Tongue (tissue), 2 donors: ENCODE measurements around the gene CD274. TPM values are rescaled to one million over a fixed set of nuclear protein-coding genes. Genes with fewer than 3 reads are reported as not detected.
"Not testable (repeated sequence)": the region's sequence is repeated elsewhere in the genome, so short reads cannot be mapped to it uniquely, and the experiment has no call there.

Experiments
- DNase-seq: peaks from one replicate; pipeline ENCODE4 v3.0.0-alpha.2; 2015
- total RNA-seq: library from RNA; depleted of rRNA; stranded (reverse); fragments of >200 nt; gene quantifications from one replicate; pipeline ENCODE4 v1.2.3, GENCODE V29; 2014

The CD274 gene
- total RNA-seq, 1 donor from 2014 or later: 4.1 TPM

GRCh38 chr9:5468850-5469249 is 18.5 kb downstream of the CD274 start:
- no peak for DNase-seq

GRCh38 chr9:5470122-5470521 is 19.8 kb downstream of the CD274 start:
- DNase-seq: no peak

- no peak for DNase-seq
Measured at GRCh38 chr9:5470816-5471215, 20.5 kb downstream of the CD274 start.

DNA sequence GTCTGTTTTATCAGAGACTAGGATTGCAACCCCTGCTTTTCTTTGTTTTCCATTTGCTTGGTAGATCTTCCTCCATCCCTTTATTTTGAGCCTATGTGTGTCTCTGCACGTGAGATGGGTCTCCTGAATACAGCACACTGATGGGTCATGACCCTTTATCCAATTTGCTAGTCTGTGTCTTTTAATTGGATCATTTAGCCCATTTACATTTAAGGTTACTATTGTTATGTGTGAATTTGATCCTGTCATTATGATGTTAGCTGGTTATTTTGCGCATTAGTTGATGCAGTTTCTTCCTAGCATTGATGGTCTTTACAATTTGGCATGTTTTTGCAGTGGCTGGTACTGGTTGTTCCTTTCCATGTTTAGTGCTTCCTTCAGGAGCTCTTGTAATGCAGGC is 25.3 kb downstream of the CD274 start:
- not testable (repeated sequence) for DNase-seq

DNA sequence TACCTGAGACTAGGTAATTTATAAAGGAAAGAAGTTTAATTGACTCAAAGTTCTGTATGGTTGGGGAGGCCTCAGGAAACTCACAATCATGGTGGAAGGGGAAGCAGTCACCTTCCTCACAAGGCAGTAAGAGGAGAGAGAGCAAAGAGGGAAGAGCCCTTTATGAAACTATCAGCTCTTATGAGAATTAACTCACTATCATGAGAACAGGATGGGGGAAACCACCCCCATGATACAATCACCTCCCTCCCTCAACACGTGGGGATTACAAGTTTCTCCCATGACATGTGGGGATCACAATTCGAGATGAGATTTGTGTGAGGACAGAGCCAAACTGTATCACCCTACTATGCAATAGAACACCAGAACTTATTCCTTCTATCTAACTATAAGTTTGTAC is 27.9 kb downstream of the CD274 start:
- no peak for DNase-seq

DNA sequence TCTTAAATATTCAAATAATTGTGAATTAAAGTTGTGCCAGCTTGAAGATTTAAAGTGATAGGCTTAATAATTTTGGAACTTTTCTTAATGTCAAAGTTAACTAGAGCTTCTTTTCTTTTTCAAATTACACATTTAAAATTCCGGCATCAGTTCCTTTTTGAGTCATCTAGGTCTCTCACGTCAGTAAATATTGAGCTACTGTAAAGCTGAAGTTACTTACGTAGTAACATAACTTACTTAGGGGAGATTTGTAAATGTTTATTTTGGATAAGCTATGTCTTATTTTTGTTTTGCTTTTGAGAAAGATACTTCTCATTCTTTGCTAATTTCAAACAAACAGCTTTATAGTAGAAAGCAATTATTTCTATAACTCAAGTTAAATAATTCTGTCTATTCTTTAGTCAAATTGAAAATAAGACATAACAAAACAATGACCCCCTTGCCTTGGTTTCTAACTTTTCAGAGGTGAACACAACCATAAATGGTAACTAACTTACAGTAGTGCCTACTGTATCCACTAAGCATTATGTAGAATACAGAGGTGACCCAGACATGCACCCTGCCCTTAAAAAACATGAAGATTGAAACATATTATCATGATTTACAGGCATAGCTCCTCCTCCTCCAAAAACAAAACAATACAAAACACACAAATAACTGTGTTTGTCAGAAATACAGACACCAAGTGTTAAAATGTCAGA is 29.8 kb downstream of the CD274 start:
- no peak for DNase-seq

GRCh38 chr9:5480919-5481318 is 30.6 kb downstream of the CD274 start:
- no peak for DNase-seq

- no peak for DNase-seq
Measured at GRCh38 chr9:5481322-5482040, 31.1 kb downstream of the CD274 start.

- no peak for DNase-seq
Measured at GRCh38 chr9:5482194-5482593, 31.9 kb downstream of the CD274 start.

DNA sequence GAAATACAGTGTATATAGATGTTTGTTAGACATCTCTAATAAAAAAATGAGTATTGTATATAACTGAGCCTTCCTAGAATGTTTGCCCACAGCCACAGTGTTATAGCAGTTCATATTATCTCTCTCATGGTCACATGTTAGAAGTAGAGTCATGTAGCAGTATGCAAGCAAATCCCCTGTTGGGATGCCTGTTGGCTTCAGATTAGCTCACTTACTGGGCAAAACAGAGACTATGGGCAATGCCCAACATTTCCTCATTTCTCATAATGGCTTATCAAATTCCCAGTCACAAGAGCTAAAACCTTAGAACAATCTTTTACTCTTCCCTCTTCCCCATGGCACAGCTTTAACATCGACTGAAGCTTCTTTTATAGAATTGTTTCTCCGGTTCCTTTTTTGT is 33.0 kb downstream of the CD274 start:
- no peak for DNase-seq

- no peak for DNase-seq
Measured at GRCh38 chr9:5485378-5486085, 35.2 kb downstream of the CD274 start.

DNA sequence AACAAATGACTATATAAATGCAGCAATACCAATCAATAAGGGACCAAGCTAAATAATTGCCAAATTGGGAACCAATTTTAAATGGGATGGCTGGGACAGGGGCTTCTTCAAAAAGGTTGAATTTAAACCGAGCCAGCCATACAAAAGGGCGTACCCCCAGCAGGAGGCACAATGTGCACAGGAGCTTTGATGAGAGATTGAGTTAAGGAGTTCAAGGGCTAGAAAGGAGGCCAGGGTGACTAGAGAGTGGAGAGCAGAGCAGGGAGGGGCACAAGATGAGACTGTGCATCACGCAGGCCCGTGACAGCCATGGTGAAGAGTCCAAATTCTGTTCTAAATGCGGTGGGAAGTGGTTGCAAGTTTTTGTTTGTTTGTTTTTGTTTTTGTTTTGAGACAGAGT is 36.6 kb downstream of the CD274 start:
- DNase-seq: no peak

DNA sequence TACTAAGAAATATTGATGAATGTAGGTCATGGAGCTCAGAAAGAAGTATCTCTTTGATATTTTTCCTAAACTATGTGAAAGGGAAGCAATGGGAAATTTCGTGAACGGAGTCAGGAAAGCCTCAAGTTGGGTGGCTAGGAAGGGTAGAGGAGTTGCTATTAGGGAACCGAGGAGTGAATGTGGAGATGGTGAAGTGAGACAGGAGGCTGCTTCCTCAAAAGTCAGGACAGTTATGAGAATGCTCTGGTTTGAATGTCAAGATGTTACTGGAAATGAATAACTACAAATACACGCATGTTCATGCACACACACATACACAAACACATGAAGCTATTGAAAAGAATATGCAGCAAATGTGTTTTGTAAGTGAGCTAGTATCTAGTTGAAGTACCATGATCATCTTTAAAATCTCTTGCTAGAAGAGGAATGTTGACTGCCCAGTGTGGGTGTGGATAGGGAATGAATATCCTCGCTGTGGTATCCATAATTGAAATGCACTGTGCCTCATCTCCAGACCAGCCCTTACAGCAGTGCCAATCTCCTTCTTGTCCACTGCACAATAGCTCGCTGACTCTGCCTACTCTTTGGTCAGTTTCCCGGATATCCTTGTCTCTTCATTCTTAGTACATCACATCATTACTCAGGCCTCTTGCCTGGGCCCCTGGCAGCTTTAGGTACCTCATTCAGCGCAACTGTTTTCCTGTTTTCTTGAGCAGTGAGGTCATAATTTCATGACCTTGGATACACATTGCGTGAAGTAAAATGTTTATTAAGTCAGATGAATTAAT is 38.1 kb downstream of the CD274 start:
- DNase-seq: no peak

- DNase-seq: no peak
Measured at GRCh38 chr9:5489630-5490490, 39.5 kb downstream of the CD274 start.

DNA sequence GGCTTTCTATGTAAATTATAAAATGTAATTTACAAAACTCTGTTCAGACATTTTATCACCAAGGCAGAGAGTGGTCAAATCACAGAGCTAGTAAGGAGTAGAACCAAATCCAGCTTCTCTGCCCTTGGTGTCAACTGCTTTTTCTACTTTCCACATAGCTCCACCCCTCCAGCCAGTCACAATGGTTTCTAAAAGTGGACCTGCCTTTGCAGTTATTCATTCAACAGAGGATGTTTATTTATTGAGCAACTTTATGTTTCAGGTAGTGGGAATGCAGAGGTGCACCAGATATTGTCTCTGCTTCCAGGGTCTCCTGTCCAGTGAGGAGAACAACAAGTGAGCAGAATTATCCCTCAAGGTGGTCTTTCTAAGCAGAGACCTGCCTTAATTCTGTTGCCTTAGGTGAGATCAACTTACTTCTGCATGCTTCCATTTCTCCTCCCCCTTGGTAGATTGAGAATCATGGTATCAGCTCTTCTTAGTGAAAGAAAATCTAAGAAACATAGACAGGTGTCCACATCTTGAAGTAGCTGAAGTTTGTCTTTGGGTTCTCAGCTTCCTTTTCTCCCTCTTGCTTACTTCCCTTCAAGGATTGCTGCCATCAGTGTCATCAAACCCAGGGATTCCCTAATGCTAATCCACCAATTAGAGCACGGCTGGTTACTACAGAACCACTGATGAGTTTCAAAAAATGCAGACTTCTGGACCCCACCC is 42.8 kb downstream of the CD274 start:
- no peak for DNase-seq

DNA sequence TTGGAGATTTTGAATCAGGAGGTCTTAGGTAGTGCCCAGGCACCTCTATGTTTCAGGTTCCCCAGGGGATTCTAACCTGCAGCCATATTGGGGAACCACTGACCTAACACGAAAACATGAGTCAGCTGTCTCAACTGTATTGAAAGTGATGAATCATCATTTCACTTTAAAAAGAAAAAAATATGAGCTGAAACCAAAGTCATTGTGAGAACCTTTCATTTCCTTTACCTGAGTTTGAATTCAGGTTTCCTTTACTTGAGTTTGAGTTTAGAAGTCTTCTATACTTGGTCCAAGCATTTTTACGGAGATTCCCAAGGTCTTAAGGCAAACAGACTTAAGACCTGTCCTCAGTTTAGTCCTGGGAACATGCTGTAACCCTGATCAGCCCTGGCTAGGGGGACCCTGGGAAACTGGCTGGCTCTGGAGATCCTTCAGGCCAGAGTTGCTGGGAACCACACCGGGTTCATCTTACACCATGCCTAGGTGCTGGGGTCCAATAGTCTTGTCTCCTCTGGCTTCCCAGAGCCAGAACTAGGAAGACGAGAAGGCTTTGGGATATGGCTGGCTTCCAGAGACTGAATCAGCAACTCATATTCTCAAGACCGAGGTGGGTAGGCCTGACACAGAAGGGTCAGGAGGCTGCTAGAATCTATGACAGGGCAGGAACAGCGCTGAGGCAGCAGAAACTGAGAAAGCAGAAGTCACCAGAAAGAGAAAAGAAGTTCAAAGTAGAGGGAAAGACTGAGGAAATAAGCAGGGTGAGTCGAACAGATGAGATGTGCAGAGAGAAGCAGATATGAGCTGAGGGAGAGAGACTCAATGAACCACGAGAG is 43.6 kb downstream of the CD274 start:
- no peak for DNase-seq

GRCh38 chr9:5494765-5495164 is 44.4 kb downstream of the CD274 start:
- not testable (repeated sequence) for DNase-seq

GRCh38 chr9:5499157-5499556 is 48.8 kb downstream of the CD274 start:
- DNase-seq: no peak

DNA sequence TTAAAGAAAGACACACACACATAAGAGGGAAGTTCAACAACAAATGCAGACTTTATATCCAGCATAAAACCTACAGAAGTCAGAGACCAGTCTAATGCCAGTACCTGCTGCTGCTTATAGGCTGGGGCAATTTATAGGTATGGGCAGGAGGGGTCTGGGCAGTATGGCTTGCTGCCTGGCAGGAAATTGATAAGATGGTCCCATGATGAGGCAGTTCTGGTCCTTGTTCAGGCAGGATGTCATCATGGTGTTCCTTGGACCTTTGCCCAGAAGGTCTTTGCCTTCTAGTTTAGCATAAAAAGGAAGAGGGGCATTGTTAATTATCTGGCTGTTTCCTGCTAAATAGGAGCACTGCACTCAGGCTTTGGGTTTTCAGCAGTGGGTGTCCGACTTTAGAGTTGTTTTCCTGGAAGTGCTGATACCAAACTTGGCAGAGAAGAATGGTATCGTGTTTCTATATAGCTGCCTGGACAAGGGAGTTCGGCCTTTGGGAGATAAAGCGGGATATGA is 49.6 kb downstream of the CD274 start:
- peak; percentile 10 for DNase-seq
